ENCODE data around the gene L3MBTL1. TPM values are rescaled to one million over a fixed set of nuclear protein-coding genes. Genes with fewer than 3 reads are reported as not detected.

The L3MBTL1 gene
- total RNA-seq, 1 experiment from 2014 or later: 24.9 TPM

GRCh38 chr20:43550456-43550855 lies 43.0 kb downstream of the L3MBTL1 start:
- ChIA-PET POLR2A (no interaction called here), CTCF (no interaction called here)
- H3K27me3 ChIP-seq (ENCODE audit: control insufficient read depth, insufficient read depth, low read length): no peaks in the 10 kb centered on the region

GRCh38 chr20:43554369-43554768 lies 46.9 kb downstream of the L3MBTL1 start:
- H3K36me3 ChIP-seq (ENCODE audit: control insufficient read depth, insufficient read depth, low read length): no peaks in the 10 kb centered on the region
- POLR2A ChIA-PET: no interaction called here
- no peaks in the 10 kb centered on the region for H3K27me3 ChIP-seq (ENCODE audit: control insufficient read depth, insufficient read depth, low read length)
- H3K4me3 ChIP-seq (ENCODE audit: low read depth in 2 of 2, low read length in 2 of 2): no peak overlapping the region
- no TSS peak for BruUV-seq (replicated peaks)
- CTCF ChIA-PET: no interaction called here
- in situ Hi-C loops (cut with HindIII; ENCODE audit: low pct_unique_long_range_greater_than_20kb, low sequenced_read_pairs) (no loop called here), intact Hi-C loops (cut with micrococcal nuclease; ENCODE audit: unreplicated experiment) (no loop called here)
- H3K9me3 ChIP-seq (ENCODE audit: control insufficient read depth, insufficient read depth, low read depth, low read length): no peaks in the 10 kb centered on the region
- no peak for ATAC-seq
- DNase-seq (ENCODE audit: low read depth, low spot score): no peak
- TF ChIP-seq REST (IDR thresholded peaks at IDR 0.05; ENCODE audit: insufficient read depth in 1 of 2, low read depth in 2 of 2, low read length in 1 of 2) (no peak), SIN3A (IDR thresholded peaks at IDR 0.05; ENCODE audit: borderline replicate concordance, insufficient read depth, low read depth, low read length) (no peak), POLR2AphosphoS5 (IDR thresholded peaks at IDR 0.05; ENCODE audit: low read depth, low read length) (no peak), CTCF (IDR thresholded peaks at IDR 0.05) (no peak), TCF7L2 (IDR thresholded peaks at IDR 0.05; ENCODE audit: low read depth, low read length) (no peak)
- 0 out of 2 replicates have a peak, but pooled peaks cover 5% of the 10 kb centered on the region for H3K4me1 ChIP-seq (ENCODE audit: control insufficient read depth, insufficient read depth, low read length)
- no peak overlapping the region for H3K27ac ChIP-seq (ENCODE audit: low read length)

More at GRCh38 chr20:43550456-43550855, 43.0 kb downstream of the L3MBTL1 start:
- H3K4me3 ChIP-seq (ENCODE audit: low read depth in 2 of 2, low read length in 2 of 2): no peak overlapping the region
- BruUV-seq (replicated peaks): no TSS peak
- no peaks in the 10 kb centered on the region for H3K36me3 ChIP-seq (ENCODE audit: control insufficient read depth, insufficient read depth, low read length)
- H3K9me3 ChIP-seq (ENCODE audit: control insufficient read depth, insufficient read depth, low read depth, low read length): no peaks in the 10 kb centered on the region
- TF ChIP-seq REST (IDR thresholded peaks at IDR 0.05; ENCODE audit: insufficient read depth in 1 of 2, low read depth in 2 of 2, low read length in 1 of 2) (no peak), TCF7L2 (IDR thresholded peaks at IDR 0.05; ENCODE audit: low read depth, low read length) (no peak), CTCF (IDR thresholded peaks at IDR 0.05) (no peak), SIN3A (IDR thresholded peaks at IDR 0.05; ENCODE audit: borderline replicate concordance, insufficient read depth, low read depth, low read length) (no peak), POLR2AphosphoS5 (IDR thresholded peaks at IDR 0.05; ENCODE audit: low read depth, low read length) (no peak)
- H3K4me1 ChIP-seq (ENCODE audit: control insufficient read depth, insufficient read depth, low read length): no peaks in the 10 kb centered on the region
- no peak for DNase-seq (ENCODE audit: low read depth, low spot score)
- H3K27ac ChIP-seq (ENCODE audit: low read length): no peak overlapping the region
- no peak for ATAC-seq
- intact Hi-C loops (cut with micrococcal nuclease; ENCODE audit: unreplicated experiment) (no loop called here), in situ Hi-C loops (cut with HindIII; ENCODE audit: low pct_unique_long_range_greater_than_20kb, low sequenced_read_pairs) (no loop called here)

All from Panc1 (cell line).